H1 (cell line): Measurements from ENCODE around the gene CNNM4. TPM values are rescaled to one million over a fixed set of nuclear protein-coding genes. Genes with fewer than 3 reads are reported as not detected.

Source experiments
- CTCF ChIA-PET: fragments of 300-600 bp; sonication (Branson Sonifier 250); formaldehyde crosslinking; loops from one replicate; lab custom pipeline; 2021; ENCODE audit not compliant: partially characterized antibody; lab: Charles Lee
- POLR2A ChIA-PET: fragments of 300-600 bp; sonication (Branson Sonifier 250); formaldehyde crosslinking; loops from one replicate; lab custom pipeline; 2021; ENCODE audit warnings: inconsistent platforms; ENCODE audit not compliant: partially characterized antibody; lab: Charles Lee
- DNase-seq, 2 experiments: peaks; one replicate each; pipeline versions ENCODE4 v3.0.0 to v3.0.0-alpha.2; 2010 to 2022; ENCODE audit warnings: low spot score in 2 of 2, low read depth in 1 of 2, mixed read lengths in 1 of 2
- FAIRE-seq: peaks from 2 replicates; lab custom pipeline; 2011; peaks lifted over from hg19 to GRCh38; lab: Jason Lieb, UNC
- H2AFZ ChIP-seq: 2 replicates; pipeline ENCODE4 v1.8.1; 2012; ENCODE audit warnings: low read length, inconsistent platforms
- H2AK5ac ChIP-seq: 2 replicates; pipeline ENCODE4 v1.6.1; 2013; ENCODE audit warnings: low read depth, low read length
- H2BK120ac ChIP-seq: replicated peaks from 2 replicates; pipeline ENCODE3; 2013; ENCODE audit warnings: low read depth, low read length, inconsistent platforms
- H2BK12ac ChIP-seq: 2 replicates; pipeline ENCODE4 v1.6.1; 2013; ENCODE audit warnings: low read depth, low read length
- H2BK15ac ChIP-seq: 2 replicates; pipeline ENCODE4 v1.6.1; 2013; ENCODE audit warnings: low read length
- H2BK20ac ChIP-seq: 2 replicates; pipeline ENCODE4 v1.6.1; 2013; ENCODE audit warnings: low read length
- H2BK5ac ChIP-seq: 2 replicates; pipeline ENCODE4 v1.6.1; 2013; ENCODE audit warnings: low read depth, low read length
- H3K14ac ChIP-seq: 2 replicates; pipeline ENCODE4 v1.6.1; 2013; ENCODE audit warnings: inconsistent platforms; ENCODE audit not compliant: insufficient read length
- H3K18ac ChIP-seq: 2 replicates; pipeline ENCODE4 v1.6.1; 2013; ENCODE audit warnings: low read length; ENCODE audit errors: extremely low read depth
- H3K23ac ChIP-seq: 2 replicates; pipeline ENCODE4 v1.6.1; 2013; ENCODE audit warnings: inconsistent platforms; ENCODE audit not compliant: insufficient read length
- H3K23me2 ChIP-seq: 2 replicates; pipeline ENCODE4 v1.6.1; 2013; ENCODE audit warnings: low read depth, low read length
- H3K27ac ChIP-seq: 2 replicates; pipeline ENCODE4 v1.6.1; 2011; ENCODE audit warnings: low read depth, low read length, inconsistent platforms
- H3K27me3 ChIP-seq, 4 experiments: replicated peaks in 1 of 4; 1 replicate in 1 of 4; 2 replicates in 3 of 4; pipeline versions ENCODE4 v1.6.1 to v1.8.1; 2011 to 2013; ENCODE audit warnings: low read length in 3 of 4, mild to moderate bottlenecking in 3 of 4, inconsistent platforms in 2 of 4, mixed read lengths in 2 of 4, moderate library complexity in 1 of 4; ENCODE audit not compliant: control insufficient read depth in 3 of 4, insufficient read depth in 3 of 4; ENCODE audit errors: extremely low read depth in 1 of 4
- H3K36me3 ChIP-seq, 4 experiments: 2 replicates each; pipeline versions ENCODE4 v1.6.1 to v1.8.1; 2011 to 2013; ENCODE audit warnings: mild to moderate bottlenecking in 4 of 4, low read length in 3 of 4, moderate library complexity in 2 of 4, control low read depth in 1 of 4, inconsistent platforms in 1 of 4; ENCODE audit not compliant: insufficient read depth in 4 of 4, control insufficient read depth in 2 of 4
- H3K4ac ChIP-seq: replicated peaks from 2 replicates; pipeline ENCODE3; 2013; ENCODE audit warnings: low read length, low read depth, mixed read lengths, inconsistent platforms; ENCODE audit not compliant: insufficient read length
- H3K4me1 ChIP-seq, 4 experiments: replicated peaks in 1 of 4; 1 replicate in 1 of 4; 2 replicates in 3 of 4; pipeline versions ENCODE4 v1.6.1 to v1.8.1; 2011 to 2013; ENCODE audit warnings: low read length in 3 of 4, inconsistent platforms in 2 of 4, mixed read lengths in 1 of 4; ENCODE audit not compliant: insufficient read depth in 4 of 4, control insufficient read depth in 3 of 4
- H3K4me2 ChIP-seq, 2 experiments: 2 replicates each; pipeline versions ENCODE4 v1.6.1 to v1.8.1; 2011 to 2013; ENCODE audit warnings: low read depth in 2 of 2, low read length in 2 of 2, control low read depth in 1 of 2, inconsistent platforms in 1 of 2, mild to moderate bottlenecking in 1 of 2; ENCODE audit not compliant: insufficient read depth in 1 of 2
- H3K4me3 ChIP-seq, 4 experiments: fragments of 200-600, 300-600 bp in 1 of 4; sonication (generic), shearing (Covaris generic), sonication (Bioruptor Twin) in 1 of 4; 2 replicates each; pipeline versions ENCODE4 v1.5.1 to v1.8.1; 2011 to 2016; ENCODE audit warnings: low read length in 4 of 4, low read depth in 3 of 4, control low read depth in 2 of 4, inconsistent platforms in 2 of 4, mild to moderate bottlenecking in 2 of 4, mixed read lengths in 1 of 4, moderate library complexity in 1 of 4; ENCODE audit not compliant: insufficient read depth in 2 of 4; ENCODE audit errors: extremely low read depth in 1 of 4
- H3K56ac ChIP-seq: replicated peaks from 2 replicates; pipeline ENCODE3; 2013; ENCODE audit warnings: low read depth, mild to moderate bottlenecking, mixed read lengths, low read length, inconsistent platforms; ENCODE audit not compliant: insufficient read length
- H3K79me1 ChIP-seq: 2 replicates; pipeline ENCODE4 v1.6.1; 2013; ENCODE audit warnings: low read depth, low read length, control low read depth
- H3K79me2 ChIP-seq, 2 experiments: 2 replicates each; pipeline versions ENCODE4 v1.6.1 to v1.8.1; 2012 to 2013; ENCODE audit warnings: low read length in 2 of 2, mild to moderate bottlenecking in 2 of 2, inconsistent platforms in 1 of 2; ENCODE audit not compliant: insufficient read depth in 2 of 2, control insufficient read depth in 1 of 2
- H3K9ac ChIP-seq, 4 experiments: replicated peaks in 1 of 4; 1 replicate in 1 of 4; 2 replicates in 3 of 4; pipeline versions ENCODE4 v1.6.1 to v1.8.1; 2011 to 2013; ENCODE audit warnings: low read depth in 3 of 4, low read length in 3 of 4, control low read depth in 2 of 4, mild to moderate bottlenecking in 2 of 4, moderate library complexity in 2 of 4, inconsistent platforms in 1 of 4; ENCODE audit errors: extremely low read depth in 1 of 4
- H3K9me3 ChIP-seq, 2 experiments: 2 replicates each; pipeline versions ENCODE4 v1.6.1 to v1.8.1; 2012 to 2013; ENCODE audit warnings: mild to moderate bottlenecking in 2 of 2, moderate library complexity in 2 of 2, control low read depth in 1 of 2, inconsistent platforms in 1 of 2, low read depth in 1 of 2, low read length in 1 of 2, mixed read lengths in 1 of 2; ENCODE audit not compliant: insufficient read depth in 2 of 2
- H4K20me1 ChIP-seq, 2 experiments: replicated peaks in 1 of 2; 2 replicates each; pipeline versions ENCODE3 to v1.8.1; 2011 to 2013; ENCODE audit warnings: inconsistent platforms in 2 of 2, low read length in 2 of 2, mild to moderate bottlenecking in 1 of 2; ENCODE audit not compliant: insufficient read depth in 2 of 2, control insufficient read depth in 1 of 2
- H4K5ac ChIP-seq: 2 replicates; pipeline ENCODE4 v1.6.1; 2013; ENCODE audit warnings: low read length, low read depth, mixed read lengths, inconsistent platforms; ENCODE audit not compliant: insufficient read length
- H4K8ac ChIP-seq: 2 replicates; pipeline ENCODE4 v1.8.0; 2013; ENCODE audit warnings: mild to moderate bottlenecking, moderate library complexity, low read length, inconsistent platforms; ENCODE audit not compliant: insufficient read depth; ENCODE audit errors: extremely low read depth
- H4K91ac ChIP-seq: replicated peaks from 2 replicates; pipeline ENCODE3; 2013; ENCODE audit warnings: low read length, mixed read lengths, inconsistent platforms; ENCODE audit not compliant: insufficient read length
- BCL11A ChIP-seq, 2 experiments: IDR thresholded peaks; one replicate each; pipeline ENCODE4 v1.6.1; 2011; ENCODE audit warnings: low read depth in 2 of 2, low read length in 2 of 2, mild to moderate bottlenecking in 2 of 2
- EP300 ChIP-seq, 2 experiments: IDR thresholded peaks; 1 replicate in 1 of 2; 2 replicates in 1 of 2; pipeline ENCODE4 v1.6.1; 2011 to 2012; ENCODE audit warnings: low read depth in 2 of 2, low read length in 2 of 2, mild to moderate bottlenecking in 2 of 2, borderline replicate concordance in 1 of 2, inconsistent platforms in 1 of 2, moderate library complexity in 1 of 2
- SIRT6 ChIP-seq: IDR thresholded peaks from one replicate; pipeline ENCODE4 v1.7.1; 2012; ENCODE audit warnings: low read length, inconsistent platforms
- SP1 ChIP-seq: IDR thresholded peaks from 2 replicates; pipeline ENCODE4 v1.6.1; 2011; ENCODE audit warnings: low read depth, low read length
- TEAD4 ChIP-seq: IDR thresholded peaks from 2 replicates; pipeline ENCODE4 v1.6.1; 2012; ENCODE audit warnings: low read depth, low read length, inconsistent platforms, mixed read lengths
- WGBS, 2 experiments: shearing (Covaris generic) in 1 of 2; methylation state at CpG; one replicate each; pipeline versions ENCODE4 v1.1.6 to v1.1.7; 2013 to 2015; ENCODE audit warnings: low lambda C conversion rate in 2 of 2, mixed read lengths in 2 of 2, inconsistent platforms in 1 of 2, low coverage in 1 of 2, missing lambda C conversion rate in 1 of 2; ENCODE audit not compliant: insufficient replicate concordance in 2 of 2, insufficient coverage in 1 of 2, insufficient read length in 1 of 2; ENCODE audit errors: extremely low coverage in 1 of 2, missing lambda C conversion rate in 1 of 2; 5-methylcytosine and 5-hydroxymethylcytosine counted together
- polyA plus RNA-seq, 7 experiments: library from polyadenylated mRNA; depleted of rRNA in 3 of 7; stranded (reverse) in 5 of 7; unstranded in 2 of 7; fragments of >200 nt in 5 of 7; fragments of 200-250 nt in 2 of 7; gene quantifications; 1 replicate in 5 of 7; 2 replicates in 1 of 7; 4 replicates in 1 of 7; pipeline versions ENCODE4 v1.2.1 to v1.2.3, GENCODE V29; 2011 to 2013; ENCODE audit warnings: missing spikeins in 2 of 7, mixed read lengths in 2 of 7
- total RNA-seq: library from RNA; stranded (reverse); fragmentation: NEBNext Ultra II Directional; extraction: Animal tissue kit (Norgen Biotek cat#: 25700); gene quantifications from 2 replicates; pipeline ENCODE4 v1.2.1, GENCODE V29; 2021

The CNNM4 gene
- total and polyA plus RNA-seq, 2 of the 8 experiments (the other 6 are each of a cell fraction or from before 2014, with no cell fraction given), result 10.3 to 11.0 TPM

DNA sequence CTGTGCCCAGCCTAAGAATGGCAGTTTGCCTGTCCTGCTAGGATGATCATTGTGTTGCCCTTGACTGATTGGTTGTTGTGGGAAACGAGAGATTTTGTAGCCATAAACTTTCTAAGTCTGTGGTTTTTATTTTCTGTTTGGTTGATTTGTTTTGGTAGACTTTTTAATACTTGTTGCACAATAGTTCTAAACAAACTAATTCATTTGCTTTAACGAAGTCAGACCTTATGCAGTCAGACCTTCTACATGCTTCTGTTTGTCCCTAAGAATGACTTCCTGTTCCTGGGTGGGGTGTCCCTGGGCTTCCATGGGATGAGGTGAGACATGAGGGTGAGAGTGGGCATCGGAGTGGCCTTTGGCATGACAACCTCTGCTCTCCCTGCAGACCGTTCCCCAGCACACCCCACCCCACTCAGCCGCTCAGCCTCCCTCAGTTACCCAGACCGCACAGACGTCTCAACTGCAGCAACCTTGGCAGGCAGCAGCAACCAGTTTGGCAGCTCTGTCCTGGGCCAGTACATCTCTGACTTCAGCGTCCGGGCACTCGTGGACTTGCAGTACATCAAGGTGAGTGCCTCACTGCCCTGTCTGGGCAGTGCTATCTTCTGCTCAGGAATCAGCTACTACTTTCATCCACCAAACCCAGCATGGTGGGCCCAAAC lies 47.6 kb downstream of the CNNM4 start:
- POLR2A ChIA-PET, result interaction anchor here (1.5 to 2.1 kb wide), 2 partner anchors 8 kb away, joined by 5 to 6 read pairs; partner anchors contain the start of gene CNNM3
- H3K23ac ChIP-seq, result no peak overlapping the region
- no peak for FAIRE-seq
- H2BK15ac ChIP-seq, result no peak overlapping the region
- no peaks in the 10 kb centered on the region for H3K9me3 ChIP-seq
- no peak overlapping the region for H3K14ac ChIP-seq
- no peaks in the 10 kb centered on the region for H3K36me3 ChIP-seq
- H3K9ac ChIP-seq, result no peak overlapping the region
- no peaks in the 10 kb centered on the region for H4K20me1 ChIP-seq
- no peak overlapping the region for H2BK5ac ChIP-seq
- H4K5ac ChIP-seq, result no peak overlapping the region
- H3K4ac ChIP-seq, result no peak overlapping the region
- no peak overlapping the region for H3K56ac ChIP-seq
- TF ChIP-seq EP300 (IDR thresholded peaks at IDR 0.05; ENCODE audit: borderline replicate concordance in 1 of 2, low read depth in 2 of 2, low read length in 2 of 2) (no peak), BCL11A (IDR thresholded peaks at IDR 0.05; ENCODE audit: low read depth in 2 of 2, low read length in 2 of 2) (no peak), SP1 (no peak), SIRT6 (no peak), TEAD4 (no peak)
- H2AK5ac ChIP-seq, result no peak overlapping the region
- no peak overlapping the region for H4K8ac ChIP-seq
- CTCF ChIA-PET, result interaction anchor here (0.7 to 3.1 kb wide), 3 partner anchors 9 to 63 kb away, joined by 3 to 18 read pairs (median 3); no protein-coding TSS in a partner anchor
- DNase-seq, result no peak
- H2AFZ ChIP-seq, result no peak overlapping the region
- no peak overlapping the region for H3K18ac ChIP-seq
- H2BK20ac ChIP-seq, result no peak overlapping the region
- 91% methylated on average over 10 of the region's 10 CpGs; no CpG with 5 or more reads in 1 of the 2 experiments for WGBS, 2 experiments
- H3K4me2 ChIP-seq, result no peak overlapping the region
- no peak overlapping the region for H2BK120ac ChIP-seq
- no peaks in the 10 kb centered on the region for H3K4me1 ChIP-seq
- no peak overlapping the region for H3K27ac ChIP-seq
- H3K79me1 ChIP-seq, result no peaks in the 10 kb centered on the region
- no peaks in the 10 kb centered on the region for H3K27me3 ChIP-seq
- H2BK12ac ChIP-seq, result no peak overlapping the region
- H3K79me2 ChIP-seq, result no peaks in the 10 kb centered on the region
- no peaks in the 10 kb centered on the region for H3K23me2 ChIP-seq
- H3K4me3 ChIP-seq, result no peak overlapping the region
- no peak overlapping the region for H4K91ac ChIP-seq
